Measurements from ENCODE around the gene MCM3. TPM values are rescaled to one million over a fixed set of nuclear protein-coding genes. Genes with fewer than 3 reads are reported as not detected.

MCM3 gene
- total and polyA plus RNA-seq, 11 donors, result 10.6 to 39.0 (median 25.0) TPM

- Histone ChIP-seq H3K27ac (no peak overlapping the region), H3K4me1 (no peaks in the 10 kb centered on the region), H3K9me3 (no peaks in the 10 kb centered on the region), H3K4me3 (no peak overlapping the region), H3K27me3 (no peaks in the 10 kb centered on the region), H3K36me3 (peaks cover 0 to 69% (median 52%) of the 10 kb centered on the region in 9 donors)
- intact Hi-C loops (cut with DNase I), result loop anchor here in 3 of 10 donors (5.0 to 10.0 kb wide), 3 partner anchors 98 to 200 kb away; no protein-coding TSS in a partner anchor
- DNase-seq (no peak), ATAC-seq (no peak)
- no peak for TF ChIP-seq POLR2A (IDR thresholded peaks at IDR 0.05)
- no peak for TF ChIP-seq CTCF (IDR thresholded peaks at IDR 0.05)
- 88 to 94% (median 90%) methylated on average over 9 of the region's 9 CpGs for WGBS, 4 donors
Measured at GRCh38 chr6:52262620-52263344, 21.8 kb downstream of the MCM3 start.

- Histone ChIP-seq H3K9me3 (no peaks in the 10 kb centered on the region), H3K4me3 (no peak overlapping the region), H3K27ac (no peak overlapping the region), H3K4me1 (no peaks in the 10 kb centered on the region), H3K36me3 (peaks cover 0 to 54% (median 36%) of the 10 kb centered on the region in 9 donors), H3K27me3 (peaks cover 0 to 4% (median 0%) of the 10 kb centered on the region in 9 donors)
- intact Hi-C loops (cut with DNase I), result loop anchor here in 3 of 10 donors (5.0 to 10.0 kb wide), 3 partner anchors 96 to 199 kb away; no protein-coding TSS in a partner anchor
- TF ChIP-seq POLR2A (IDR thresholded peaks at IDR 0.05) (no peak), CTCF (IDR thresholded peaks at IDR 0.05) (no peak)
- 83 to 89% (median 86%) methylated on average over 6 of the region's 6 CpGs for WGBS, 4 donors
- DNase-seq (no peak), ATAC-seq (no peak)
Measured at GRCh38 chr6:52261229-52261628, 23.3 kb downstream of the MCM3 start.

- Histone ChIP-seq H3K4me3 (no peak overlapping the region), H3K36me3 (peaks cover 0 to 48% (median 30%) of the 10 kb centered on the region in 9 donors), H3K27me3 (peaks cover 0 to 4% (median 0%) of the 10 kb centered on the region in 9 donors), H3K4me1 (no peaks in the 10 kb centered on the region), H3K27ac (no peak overlapping the region), H3K9me3 (no peaks in the 10 kb centered on the region)
- WGBS, 4 donors, result 91 to 94% (median 92%) methylated on average over 3 of the region's 3 CpGs
- ATAC-seq (no peak), DNase-seq (no peak)
- TF ChIP-seq POLR2A (IDR thresholded peaks at IDR 0.05) (no peak), CTCF (IDR thresholded peaks at IDR 0.05) (no peak)
- intact Hi-C loops (cut with DNase I), result loop anchor here in 3 of 10 donors (5.0 to 10.0 kb wide), 3 partner anchors 96 to 198 kb away; no protein-coding TSS in a partner anchor
Measured at GRCh38 chr6:52260634-52261033, 23.9 kb downstream of the MCM3 start.

GRCh38 chr6:52255434-52255833 is 29.1 kb downstream of the MCM3 start:
- TF ChIP-seq CTCF (IDR thresholded peaks at IDR 0.05), result no peak
- TF ChIP-seq POLR2A (IDR thresholded peaks at IDR 0.05), result no peak
- intact Hi-C loops (cut with DNase I), result no loop called here
- H3K27ac ChIP-seq, result no peak overlapping the region

More at GRCh38 chr6:52255434-52255833, 29.1 kb downstream of the MCM3 start:
- Histone ChIP-seq H3K27me3 (peaks cover 0 to 22% (median 0%) of the 10 kb centered on the region in 9 donors), H3K4me3 (no peak overlapping the region), H3K4me1 (no peaks in the 10 kb centered on the region), H3K9me3 (no peaks in the 10 kb centered on the region), H3K36me3 (no peaks in the 10 kb centered on the region)
- WGBS, 4 donors, result 93 to 100% (median 96%) methylated on average over 2 of the region's 2 CpGs
- ATAC-seq (no peak), DNase-seq (no peak)

All from heart left ventricle (tissue), 16 donors.